Stimulated activated CD8-positive, alpha-beta memory T cell treated with anti-CD3 and anti-CD28 coated beads, Interleukin-7, amount 100 ng/mL, for 48 hours (primary cell): ENCODE data around the gene ATP2A3.

Source experiments
- DNase-seq, 2 donors: peaks; one replicate each; pipeline ENCODE4 v3.0.0-alpha.2; 2020; ENCODE audit warnings: low read depth in 1 of 2; ENCODE audit errors: extremely low read depth in 1 of 2

ATP2A3 gene

GRCh38 chr17:3974138-3974687 is 10.0 kb upstream of the ATP2A3 start:
- DNase-seq, result no peak

GRCh38 chr17:3973495-3974137 is 9.4 kb upstream of the ATP2A3 start:
- DNase-seq, result no peak

DNA sequence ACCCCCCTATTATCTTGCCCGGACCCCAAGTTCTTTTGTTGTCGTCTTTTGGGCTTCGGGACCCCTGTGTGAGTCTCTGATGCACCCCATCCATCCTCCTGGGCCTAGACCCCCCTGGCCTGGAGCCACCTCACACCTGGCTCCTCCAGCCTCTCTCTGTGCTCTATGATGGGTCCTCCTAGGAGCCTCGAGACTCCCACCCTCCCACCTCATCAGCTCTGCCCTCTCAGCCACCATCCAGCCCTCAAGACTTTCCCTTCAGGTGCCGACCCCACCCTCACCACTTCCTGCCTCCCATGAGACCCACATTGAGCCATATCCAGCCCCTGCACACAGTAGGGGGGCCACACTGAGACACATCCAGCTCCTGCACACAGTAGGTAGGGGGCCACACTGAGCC is 8.7 kb upstream of the ATP2A3 start:
- DNase-seq, result no peak

DNA sequence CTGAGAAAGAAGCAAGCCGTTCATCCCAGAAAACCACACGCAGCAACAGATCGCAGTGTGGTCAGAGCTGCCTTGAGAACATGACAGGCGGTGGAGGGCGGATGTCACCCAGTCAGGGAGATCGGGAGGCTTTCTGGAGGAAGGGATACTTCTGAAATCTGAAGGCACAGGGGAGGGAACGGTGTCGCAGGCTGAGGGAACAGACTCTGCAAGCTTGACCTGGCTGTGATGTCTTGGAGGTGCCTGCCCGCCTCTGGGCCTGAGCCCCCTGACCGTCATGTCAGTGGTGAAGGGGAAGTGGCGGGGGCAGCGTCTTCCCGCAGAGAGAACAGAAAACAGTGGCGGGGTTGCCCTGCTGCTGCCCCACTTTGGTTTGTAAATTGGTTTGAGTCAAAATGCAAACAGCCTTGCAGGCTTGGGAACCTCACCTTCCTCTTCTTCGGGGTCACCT is 8.1 kb upstream of the ATP2A3 start:
- DNase-seq, result no peak

DNA sequence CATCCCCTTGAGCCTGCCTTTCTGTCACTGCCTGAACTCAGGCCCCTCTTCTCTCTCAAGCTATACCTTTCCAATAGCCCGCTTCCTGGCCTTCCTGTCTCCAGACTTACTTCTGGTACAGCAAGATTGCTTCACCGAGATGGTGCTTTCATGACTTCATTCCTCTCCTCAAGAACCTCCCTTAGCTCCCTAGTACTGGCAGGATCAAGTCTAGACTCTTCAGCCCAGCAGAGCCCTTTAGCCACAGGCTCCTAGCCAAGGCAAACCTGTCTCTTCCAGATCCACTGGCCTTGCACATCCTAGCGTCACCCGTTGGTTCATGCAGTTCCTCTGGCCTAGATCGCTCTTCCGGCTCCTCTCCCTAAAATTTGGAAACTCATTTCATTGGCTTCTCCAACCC is 6.4 kb upstream of the ATP2A3 start:
- DNase-seq, result no peak

DNA sequence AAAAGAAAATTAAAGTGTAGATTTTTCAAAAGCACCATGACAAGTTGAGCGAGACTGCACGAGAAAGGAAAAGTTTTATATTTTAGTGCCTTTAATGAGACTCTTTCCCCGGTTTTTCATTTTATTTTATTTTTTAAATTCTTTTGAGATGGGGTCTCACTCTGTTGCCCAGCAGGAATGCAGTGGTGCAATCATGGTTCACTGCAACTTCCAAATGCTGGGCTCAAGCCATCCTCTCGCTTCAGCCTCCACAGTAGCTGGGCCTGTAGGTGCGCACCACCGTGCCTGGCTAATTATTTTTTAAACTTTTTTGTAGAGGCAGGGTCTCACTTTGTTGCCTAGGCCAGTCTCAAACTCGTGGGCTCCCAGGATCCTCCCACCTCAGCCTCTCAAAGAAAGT is 5.7 kb upstream of the ATP2A3 start:
- no peak for DNase-seq

- no peak for DNase-seq
These were observed 4.8 kb upstream of the ATP2A3 start for GRCh38 chr17:3968886-3969524.

GRCh38 chr17:3968015-3968414 is 3.8 kb upstream of the ATP2A3 start:
- no peak for DNase-seq

GRCh38 chr17:3966720-3967363 is 2.6 kb upstream of the ATP2A3 start:
- DNase-seq, result no peak

DNA sequence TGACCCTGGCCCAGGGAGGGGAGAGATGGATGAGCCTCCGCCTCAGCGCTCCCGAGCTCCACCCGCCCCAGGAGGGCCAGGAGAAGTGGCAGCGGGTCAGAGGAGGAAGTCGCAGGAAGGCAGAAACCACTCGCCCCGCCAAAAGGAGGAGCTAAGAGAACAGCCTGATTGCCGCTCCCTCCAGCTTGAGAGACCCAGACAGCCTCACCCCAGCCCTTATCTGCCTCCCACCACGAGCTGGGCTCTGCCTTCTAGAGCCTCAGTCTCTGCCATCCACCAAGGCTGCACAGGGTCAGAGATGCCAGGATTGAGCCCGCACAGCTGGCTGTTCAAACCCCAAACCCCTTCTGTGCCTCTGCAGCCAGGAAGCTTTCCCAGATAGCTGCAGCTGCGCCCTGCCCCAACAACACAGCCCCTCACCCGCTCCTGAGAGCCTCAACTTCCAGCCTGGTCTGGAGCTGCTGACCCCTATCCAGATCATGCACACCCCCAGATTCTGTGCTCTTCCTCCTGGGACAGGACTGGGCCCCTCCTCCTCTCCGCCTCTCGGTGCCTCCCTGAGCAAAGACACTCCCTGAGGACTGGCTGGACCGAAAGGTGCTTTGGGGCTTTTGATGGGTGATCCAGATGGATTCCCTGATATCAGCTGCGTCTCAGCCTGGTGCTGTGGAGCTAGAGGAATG is 1.0 kb upstream of the ATP2A3 start:
- DNase-seq, result peak; percentile 52 to 73

DNA sequence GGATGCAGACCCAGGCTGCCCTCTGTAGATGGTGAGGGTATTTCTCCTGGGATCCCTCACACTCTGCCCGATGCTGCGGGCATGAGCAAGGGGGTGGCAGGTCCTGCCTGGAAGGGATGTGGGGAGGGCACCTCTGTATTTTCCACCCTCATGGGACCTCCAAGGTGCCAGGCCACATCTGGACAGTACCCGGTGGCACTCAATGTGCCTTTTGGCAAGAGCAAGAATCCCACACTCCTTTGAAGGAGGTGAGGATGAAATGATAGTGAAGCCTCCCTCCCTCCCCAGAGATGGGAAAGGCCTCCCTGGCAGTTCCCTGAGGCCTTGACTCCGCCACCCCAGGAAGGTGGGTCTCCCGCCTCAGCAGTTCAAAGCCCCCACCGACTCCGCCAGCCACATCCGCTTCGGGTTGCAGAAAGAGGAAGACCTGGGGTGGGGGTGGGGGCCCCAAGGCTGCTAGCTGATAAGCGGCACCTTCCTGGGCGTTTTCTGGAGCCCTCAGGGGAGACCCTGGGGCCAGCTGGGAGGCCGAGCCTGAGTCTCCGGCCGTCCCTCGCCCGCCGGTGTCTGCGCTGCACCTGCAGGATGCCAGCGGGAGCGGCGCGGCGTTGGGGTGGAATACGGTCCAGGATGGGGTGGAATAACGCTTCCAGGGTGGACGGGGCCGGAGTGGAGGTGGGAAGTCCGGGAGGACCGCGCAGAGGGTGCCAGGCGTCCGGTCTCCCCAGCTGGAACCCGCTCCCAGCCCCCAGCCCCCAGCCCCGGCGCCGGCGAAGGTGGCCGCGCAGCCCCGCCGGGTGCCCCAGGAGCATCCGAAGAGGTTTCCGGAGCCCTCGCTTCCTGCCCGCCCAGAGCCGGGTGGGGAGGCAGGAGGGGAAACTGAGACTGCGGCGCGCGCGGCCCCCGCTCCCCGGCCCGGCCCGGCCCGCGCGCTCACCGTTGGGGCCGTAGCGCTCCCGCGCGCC is 718 bp downstream of the ATP2A3 start:
- peak; percentile 37 to 62 for DNase-seq

DNA sequence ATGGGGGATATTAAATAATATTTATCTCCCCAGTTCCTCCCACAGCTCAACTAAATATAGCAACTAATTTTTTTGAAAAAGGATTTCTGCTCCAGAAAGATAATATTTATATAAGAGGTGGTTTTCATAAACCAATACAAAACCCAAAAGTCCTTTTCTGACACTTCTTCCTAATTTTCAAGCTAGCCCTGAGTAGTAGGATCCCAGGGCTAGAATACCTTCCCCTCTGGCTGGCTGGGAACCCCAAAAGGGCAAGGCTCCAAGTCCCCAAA is 1.3 kb downstream of the ATP2A3 start:
- no peak for DNase-seq

GRCh38 chr17:3962217-3962964 is 1.8 kb downstream of the ATP2A3 start:
- DNase-seq, result no peak

DNA sequence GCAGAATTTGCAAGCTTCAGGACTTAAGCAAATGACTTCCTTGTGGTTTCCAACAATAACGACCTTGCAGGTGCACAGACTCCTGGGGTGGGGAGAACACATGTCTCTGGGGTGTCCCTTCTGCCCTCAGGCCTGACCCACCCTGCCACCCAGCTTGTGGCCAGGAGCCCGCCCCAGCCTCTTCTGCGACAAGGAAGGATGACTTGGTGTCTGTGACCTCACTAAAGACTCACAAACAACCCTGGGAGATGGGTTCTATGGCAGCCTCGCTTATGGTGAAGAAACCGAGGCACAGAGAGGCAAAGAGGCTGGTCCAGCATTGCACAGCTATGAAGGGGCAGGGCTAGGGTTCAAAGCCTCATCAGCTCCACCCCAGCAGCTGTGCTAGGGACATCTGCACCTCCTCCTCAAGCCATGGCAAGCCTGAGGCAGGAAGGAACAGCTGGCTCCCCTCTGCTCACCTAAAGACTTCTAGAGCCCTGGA is 2.6 kb downstream of the ATP2A3 start:
- peak in 1 of 2 donors; percentile 17 for DNase-seq

GRCh38 chr17:3960764-3961163 is 3.5 kb downstream of the ATP2A3 start:
- DNase-seq, result no peak

- DNase-seq, result no peak
These were observed 4.2 kb downstream of the ATP2A3 start for GRCh38 chr17:3959921-3960601.

DNA sequence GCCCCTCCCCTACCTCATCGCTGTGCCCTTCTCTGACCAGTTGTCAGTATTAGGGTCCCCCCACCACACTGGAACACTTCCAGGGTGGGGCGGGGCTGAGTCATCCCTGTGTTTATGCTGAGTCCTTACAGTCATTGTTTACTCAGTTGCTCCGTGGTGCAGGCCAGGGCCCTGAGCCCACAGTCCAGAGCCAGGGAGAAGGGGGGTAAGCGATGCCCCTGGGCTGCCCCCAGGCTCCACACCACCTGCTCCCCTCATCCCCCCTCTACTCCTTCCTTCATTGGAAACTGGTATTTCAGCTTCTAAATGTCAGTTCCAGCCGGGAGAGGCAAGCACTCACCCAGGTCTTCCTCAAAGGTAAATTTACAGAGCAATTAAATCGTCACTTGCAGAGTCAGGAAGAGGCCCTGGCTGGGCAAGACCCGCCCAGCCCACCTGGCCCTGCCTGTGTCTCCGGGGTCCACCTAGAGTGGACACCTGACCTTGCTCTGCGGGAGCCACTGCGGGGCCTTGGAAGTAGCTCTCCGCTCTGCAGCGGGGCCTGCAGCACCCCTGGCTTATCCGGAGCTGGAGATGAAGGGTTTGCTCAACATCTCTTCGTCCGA is 4.8 kb downstream of the ATP2A3 start:
- no peak for DNase-seq

DNA sequence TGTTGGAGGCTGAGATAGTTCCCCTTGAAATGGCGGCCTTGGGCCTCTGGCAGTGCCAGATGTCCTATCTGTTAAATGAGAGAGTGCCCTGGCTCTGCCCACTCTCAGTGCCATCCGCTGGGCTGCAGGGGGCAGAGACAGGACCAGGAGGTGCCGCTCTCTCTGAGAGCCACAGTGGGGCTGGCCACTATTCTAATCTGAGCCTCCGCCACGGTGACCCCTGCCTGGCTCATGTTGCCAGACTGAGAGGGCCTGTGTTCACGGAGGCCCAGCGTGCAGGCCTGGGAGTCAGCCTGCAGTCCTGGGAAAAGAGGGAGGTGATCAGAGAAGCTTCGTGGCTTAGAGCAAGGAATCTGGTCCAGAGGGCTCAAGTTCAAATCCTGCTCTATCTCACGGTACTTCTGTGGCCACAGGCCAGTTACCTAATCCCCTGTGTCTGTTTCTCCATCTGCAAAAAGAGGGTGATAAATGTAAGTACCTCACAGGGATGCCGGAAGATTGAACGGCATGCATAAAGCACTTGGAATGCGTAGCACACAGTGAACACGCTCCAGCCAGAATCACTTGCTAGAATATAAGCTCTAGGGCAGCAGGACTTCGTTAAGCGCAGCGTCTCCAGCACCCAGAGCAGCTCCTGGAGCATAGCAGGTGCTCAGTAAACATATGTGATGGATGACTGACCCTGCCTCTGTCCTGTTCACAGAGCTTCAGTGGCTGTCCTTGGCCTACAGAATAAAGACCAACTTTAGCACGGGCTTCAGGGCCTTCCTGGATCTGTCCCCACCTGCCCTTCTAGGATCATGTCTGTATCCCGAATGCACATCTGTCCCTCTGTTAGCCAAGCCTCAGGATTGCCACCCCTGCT is 6.3 kb downstream of the ATP2A3 start:
- DNase-seq, result no peak
